A172 (cell line): ENCODE data around the gene S100P. TPM values are rescaled to one million over a fixed set of nuclear protein-coding genes. Genes with fewer than 3 reads are reported as not detected.

ENCODE experiments used
- total RNA-seq: library from RNA; depleted of rRNA; stranded (reverse); fragments of >200 nt; shearing (Covaris generic); gene quantifications from 2 replicates; pipeline ENCODE4 v1.2.3, GENCODE V29; 2014; rRNA removed

Gene S100P
- total RNA-seq, 1 experiment from 2014 or later: not detected

Other genes starting within 250 kb of the S100P start
- 6.7 and 10.6 TPM in 2 replicates for gene PPP2R2C, start 221.3 kb upstream of the S100P start, total RNA-seq
- 11.0 and 12.1 TPM in 2 replicates for gene MAN2B2, start 118.7 kb upstream of the S100P start, total RNA-seq
- 153 and 191 TPM in 2 replicates for gene MRFAP1, start 53.2 kb upstream of the S100P start, total RNA-seq
- 71.6 and 90.6 TPM in 2 replicates for gene MRFAP1L1, start 16.0 kb downstream of the S100P start, total RNA-seq
- 16.8 and 23.2 TPM in 2 replicates for gene BLOC1S4, start 22.3 kb downstream of the S100P start, total RNA-seq
- gene KIAA0232, start 88.8 kb downstream of the S100P start, total RNA-seq: 21.6 and 22.6 TPM in 2 replicates
- 54.7 and 59.1 TPM in 2 replicates for gene TBC1D14, start 215.9 kb downstream of the S100P start, total RNA-seq